Measurements from ENCODE around the gene MIS18A. TPM values are rescaled to one million over a fixed set of nuclear protein-coding genes. Genes with fewer than 3 reads are reported as not detected.

The MIS18A gene
- total RNA-seq, 4 donors from 2014 or later, result 3.5 to 5.3 (median 4.1) TPM

GRCh38 chr21:32320726-32321125 is 41.9 kb upstream of the MIS18A start:
- no peak for DNase-seq (ENCODE audit: low spot score)
- ATAC-seq (ENCODE audit: low FRiP score), result no peak

DNA sequence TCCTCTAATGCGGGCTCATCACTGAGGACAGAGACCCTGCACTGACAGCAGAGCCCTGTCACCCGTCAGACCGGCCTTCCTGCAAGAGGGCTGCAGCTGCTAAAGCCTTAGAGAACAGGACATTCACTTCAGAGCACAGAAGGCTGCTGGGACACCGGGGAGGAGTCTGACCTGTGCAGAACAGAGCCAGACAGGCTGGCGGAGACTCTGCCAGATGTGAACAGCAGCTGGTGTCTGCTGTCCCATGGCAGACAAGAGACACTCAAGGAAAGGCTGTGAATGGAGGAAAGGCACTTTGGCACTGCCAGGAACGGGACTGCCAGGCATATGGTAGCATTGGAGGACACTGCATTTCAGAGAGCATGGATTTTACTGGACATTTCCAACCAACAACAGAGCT is 41.2 kb upstream of the MIS18A start:
- DNase-seq (ENCODE audit: low spot score) (no peak), ATAC-seq (ENCODE audit: low FRiP score) (no peak)
- no peak for TF ChIP-seq CTCF (IDR thresholded peaks at IDR 0.05)

More at GRCh38 chr21:32320726-32321125, 41.9 kb upstream of the MIS18A start:
- TF ChIP-seq CTCF (IDR thresholded peaks at IDR 0.05), result no peak

DNA sequence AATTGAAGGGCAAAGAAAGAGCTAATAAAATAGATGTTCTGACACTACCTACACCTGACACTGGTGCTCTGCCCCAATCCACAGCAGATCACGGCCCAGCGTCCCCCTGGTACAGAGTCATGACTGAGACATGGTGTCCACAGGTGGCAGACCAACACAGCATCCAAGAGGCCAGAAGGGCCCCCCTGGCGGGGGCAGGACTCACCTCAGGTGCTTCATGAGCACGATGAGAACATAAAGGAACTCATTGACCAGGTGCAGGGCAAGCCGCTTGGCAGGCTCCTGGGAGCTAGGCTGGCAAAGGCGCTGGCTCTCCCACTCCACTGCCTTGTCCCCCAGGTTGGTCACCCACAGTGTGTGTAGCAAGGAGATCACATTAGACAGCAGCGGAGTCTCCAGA is 40.2 kb upstream of the MIS18A start:
- no peak for DNase-seq (ENCODE audit: low spot score)
- TF ChIP-seq CTCF (IDR thresholded peaks at IDR 0.05), result no peak
- ATAC-seq (ENCODE audit: low FRiP score), result no peak

GRCh38 chr21:32317726-32318125 is 38.9 kb upstream of the MIS18A start:
- TF ChIP-seq CTCF (IDR thresholded peaks at IDR 0.05), result no peak
- DNase-seq (ENCODE audit: low spot score) (no peak), ATAC-seq (ENCODE audit: low FRiP score) (no peak)

DNA sequence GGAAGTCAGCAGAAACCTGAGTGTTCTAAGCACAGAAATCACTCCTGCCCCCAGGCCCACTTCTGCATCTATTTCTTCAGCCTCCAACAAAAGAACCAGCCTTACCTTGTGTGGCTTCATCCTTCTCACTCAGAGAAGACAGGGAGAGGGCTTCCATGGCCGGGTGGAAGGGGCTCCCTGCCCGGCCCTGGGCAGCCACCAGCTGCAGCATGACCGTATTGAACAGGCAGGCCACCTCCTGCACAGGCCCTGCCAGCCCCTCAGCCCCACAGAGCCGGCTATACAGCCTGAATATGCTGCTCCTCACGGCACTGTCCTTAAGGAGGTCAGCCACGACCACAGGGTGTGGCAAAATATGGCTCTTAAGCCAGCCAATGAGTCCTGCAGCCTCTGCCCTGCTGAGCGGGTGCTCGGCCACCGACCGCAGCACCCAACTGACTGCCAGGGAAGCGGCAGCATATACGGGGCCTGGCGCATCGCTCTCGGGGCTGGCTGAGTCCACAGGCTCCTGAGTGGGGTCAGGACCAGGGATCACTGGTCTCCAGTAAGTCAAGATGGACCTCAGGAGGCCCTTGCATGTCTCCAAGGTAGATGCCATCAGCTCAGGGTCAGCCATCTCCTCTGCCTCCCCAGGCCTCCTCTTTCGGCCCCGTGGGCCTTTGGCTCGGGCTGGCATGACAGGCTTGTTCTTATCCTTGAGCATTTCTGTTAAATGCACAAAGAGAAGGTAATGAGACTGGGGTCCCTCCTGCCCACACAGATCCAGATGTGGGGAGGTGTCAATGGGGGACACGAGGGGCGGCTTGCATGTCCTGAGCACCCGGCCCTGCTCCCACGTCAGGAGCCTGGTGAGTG is 37.7 kb upstream of the MIS18A start:
- DNase-seq (ENCODE audit: low spot score), result no peak
- no peak for ATAC-seq (ENCODE audit: low FRiP score)
- TF ChIP-seq CTCF (IDR thresholded peaks at IDR 0.05), result no peak

- DNase-seq (ENCODE audit: low spot score), result no peak
- no peak for TF ChIP-seq CTCF (IDR thresholded peaks at IDR 0.05)
- ATAC-seq (ENCODE audit: low FRiP score), result no peak
Measured at GRCh38 chr21:32315511-32316281, 36.8 kb upstream of the MIS18A start.

Data from omental fat pad (tissue), 4 donors.